HCT116 (cell line): ENCODE results near the gene SH3BP1. TPM values are rescaled to one million over a fixed set of nuclear protein-coding genes. Genes with fewer than 3 reads are reported as not detected.
A peak's percentile ranks its signal among the peaks of the same experiment; 100 is the strongest.

Experiments
- ATAC-seq: fragments of 200-7000 bp; cut with Tn5 transposase; 2 replicates; pipeline ENCODE4 v1.9.1; 2020; ENCODE audit warnings: mild to moderate bottlenecking, moderate library complexity
- BruUV-seq: library from RNA; stranded (reverse); fragments of 400-500 nt; replicated peaks from 2 replicates; lab custom pipeline; 2021; lab: Mats Ljungman, UMichigan
- CTCF ChIA-PET: fragments of 300-600 bp; sonication (Branson Sonifier 250); formaldehyde crosslinking; loops from one replicate; lab custom pipeline; 2021; ENCODE audit warnings: antibody characterized with exemption; lab: Charles Lee
- POLR2A ChIA-PET: fragments of 300-600, 350-600 bp; sonication (Branson Sonifier 250); formaldehyde crosslinking; loops from one replicate; lab custom pipeline; 2021; ENCODE audit warnings: antibody characterized with exemption; lab: Charles Lee
- RAD21 ChIA-PET, 2 experiments: fragments of 300-600 bp; sonication (Branson Sonifier 250); formaldehyde crosslinking; loops; one replicate each; lab custom pipeline; 2023; ENCODE audit warnings: low total read pairs in 2 of 2; ENCODE audit not compliant: uncharacterized antibody in 2 of 2, unreplicated experiment in 2 of 2, low non-redundant PET in 1 of 2; lab: Charles Lee
- DNase-seq: peaks from one replicate; pipeline ENCODE4 v3.0.0-alpha.2; 2010; ENCODE audit warnings: low read depth, low spot score
- H2AFZ ChIP-seq: fragments of 200-600 bp; shearing (Covaris generic), sonication (generic); 2 replicates; pipeline ENCODE4 v1.6.1; 2017; ENCODE audit warnings: low read depth, mixed run types, mixed read lengths, antibody characterized with exemption, low read length; ENCODE audit not compliant: poor library complexity, severe bottlenecking
- H3K27ac ChIP-seq: 2 replicates; pipeline ENCODE4 v1.5.1; 2012; ENCODE audit warnings: low read depth, low read length
- H3K27me3 ChIP-seq: fragments of 200-600 bp; sonication (generic); 2 replicates; pipeline ENCODE4 v1.6.1; 2016; ENCODE audit warnings: mixed run types, low read length, mixed read lengths; ENCODE audit not compliant: insufficient read depth
- H3K36me3 ChIP-seq, 2 experiments: fragments of 200-500 bp in 1 of 2; fragments of 200-600 bp in 1 of 2; sonication (Bioruptor generic) in 1 of 2; sonication (generic) in 1 of 2; 2 replicates each; pipeline versions ENCODE4 v1.5.1 to v1.6.1; 2014 to 2016; ENCODE audit warnings: low read length in 2 of 2, inconsistent platforms in 1 of 2, mixed read lengths in 1 of 2, mixed run types in 1 of 2; ENCODE audit not compliant: insufficient read depth in 2 of 2, control insufficient read depth in 1 of 2
- H3K4me1 ChIP-seq, 2 experiments: fragments of 200-600 bp in 1 of 2; sonication (generic) in 1 of 2; 2 replicates each; pipeline versions ENCODE4 v1.5.1 to v1.6.1; 2012 to 2017; ENCODE audit warnings: low read length in 2 of 2, inconsistent platforms in 1 of 2, mild to moderate bottlenecking in 1 of 2, mixed read lengths in 1 of 2, mixed run types in 1 of 2, moderate library complexity in 1 of 2; ENCODE audit not compliant: insufficient read depth in 2 of 2, control insufficient read depth in 1 of 2
- H3K4me2 ChIP-seq: fragments of 200-600 bp; sonication (generic); 2 replicates; pipeline ENCODE4 v1.6.1; 2017; ENCODE audit warnings: mixed run types, low read length, mixed read lengths
- H3K4me3 ChIP-seq, 2 experiments: fragments of 200-600 bp in 1 of 2; sonication (generic) in 1 of 2; replicated peaks in 1 of 2; 2 replicates each; pipeline ENCODE4 v1.5.1; 2011 to 2016; ENCODE audit warnings: low read length in 2 of 2, control low read depth in 1 of 2, low read depth in 1 of 2, mild to moderate bottlenecking in 1 of 2, mixed read lengths in 1 of 2, mixed run types in 1 of 2
- H3K79me2 ChIP-seq: fragments of 200-600 bp; sonication (generic); 2 replicates; pipeline ENCODE4 v1.6.1; 2017; ENCODE audit warnings: mild to moderate bottlenecking, mixed run types, low read length, moderate library complexity, mixed read lengths; ENCODE audit not compliant: insufficient read depth
- H3K9ac ChIP-seq: fragments of 200-600 bp; sonication (generic); 2 replicates; pipeline ENCODE4 v1.6.1; 2016; ENCODE audit warnings: low read length, mixed read lengths
- H3K9me2 ChIP-seq: fragments of 200-600 bp; sonication (generic), shearing (Covaris generic); 2 replicates; pipeline ENCODE4 v1.6.1; 2017; ENCODE audit warnings: mixed run types, mild to moderate bottlenecking, moderate library complexity; ENCODE audit not compliant: insufficient read depth
- H3K9me3 ChIP-seq, 2 experiments: fragments of 200-500 bp in 1 of 2; fragments of 200-600 bp in 1 of 2; sonication (Bioruptor generic) in 1 of 2; sonication (generic) in 1 of 2; 2 replicates each; pipeline ENCODE4 v1.6.1; 2014 to 2017; ENCODE audit warnings: low read length in 2 of 2, mixed read lengths in 2 of 2, inconsistent platforms in 1 of 2, low read depth in 1 of 2, mild to moderate bottlenecking in 1 of 2, mixed run types in 1 of 2, moderate library complexity in 1 of 2; ENCODE audit not compliant: control insufficient read depth in 1 of 2, insufficient read depth in 1 of 2
- H4K20me1 ChIP-seq: fragments of 200-600 bp; sonication (generic), shearing (Covaris generic); 2 replicates; pipeline ENCODE4 v1.6.1; 2017; ENCODE audit warnings: mixed run types, mild to moderate bottlenecking, moderate library complexity; ENCODE audit not compliant: insufficient read depth
- CBX3 ChIP-seq: IDR thresholded peaks from 2 replicates; pipeline ENCODE4 v1.6.1; 2012; ENCODE audit warnings: low read depth
- CEBPB ChIP-seq: IDR thresholded peaks from 2 replicates; pipeline ENCODE4 v1.6.1; 2012; ENCODE audit warnings: low read depth
- EGR1 ChIP-seq: IDR thresholded peaks from 2 replicates; pipeline ENCODE4 v1.6.1; 2012; ENCODE audit warnings: low read depth
- ELF1 ChIP-seq: IDR thresholded peaks from 2 replicates; pipeline ENCODE4 v1.6.1; 2012; ENCODE audit warnings: low read depth, borderline replicate concordance
- EZH2 ChIP-seq: fragments of 200-600 bp; sonication (generic); IDR thresholded peaks from 2 replicates; pipeline ENCODE4 v1.6.1; 2017; ENCODE audit warnings: antibody characterized with exemption, mixed run types
- EZH2phosphoT487 ChIP-seq: fragments of 200-600 bp; IDR thresholded peaks from 2 replicates; pipeline ENCODE4 v1.6.1; 2018; ENCODE audit warnings: antibody characterized with exemption, borderline replicate concordance
- FOSL1 ChIP-seq: IDR thresholded peaks from 2 replicates; pipeline ENCODE4 v1.6.1; 2012; ENCODE audit warnings: low read depth
- JUND ChIP-seq: IDR thresholded peaks from 2 replicates; pipeline ENCODE4 v1.6.1; 2012
- POLR2A ChIP-seq: IDR thresholded peaks from 2 replicates; pipeline ENCODE4 v1.7.0; 2011; ENCODE audit warnings: borderline replicate concordance; ENCODE audit not compliant: insufficient read depth, insufficient read length; ENCODE audit errors: extremely low read depth
- POLR2AphosphoS5 ChIP-seq: IDR thresholded peaks from 2 replicates; pipeline ENCODE4 v1.6.1; 2011; ENCODE audit warnings: mild to moderate bottlenecking, low read depth, low read length, moderate library complexity
- RAD21 ChIP-seq: IDR thresholded peaks from 2 replicates; pipeline ENCODE4 v1.6.1; 2012; ENCODE audit warnings: low read depth, mild to moderate bottlenecking
- SP1 ChIP-seq: IDR thresholded peaks from 2 replicates; pipeline ENCODE4 v1.6.1; 2012; ENCODE audit warnings: low read depth
- SRF ChIP-seq: IDR thresholded peaks from 2 replicates; pipeline ENCODE4 v1.6.1; 2012; ENCODE audit warnings: low read depth
- TCF7L2 ChIP-seq: IDR thresholded peaks from 2 replicates; pipeline ENCODE4 v1.7.0; 2011; ENCODE audit warnings: borderline replicate concordance, inconsistent platforms; ENCODE audit not compliant: insufficient read depth, insufficient read length; ENCODE audit errors: extremely low read depth
- YY1 ChIP-seq: IDR thresholded peaks from 2 replicates; pipeline ENCODE4 v1.6.1; 2011; ENCODE audit warnings: low read length, low read depth, moderate library complexity, mild to moderate bottlenecking; ENCODE audit not compliant: insufficient replicate concordance; ENCODE audit errors: extremely low read depth
- ZFX ChIP-seq: fragments of 450-650 bp; IDR thresholded peaks from 2 replicates; pipeline ENCODE4 v1.6.1; 2017
- ZNF274 ChIP-seq: fragments of 200-500 bp; sonication (Bioruptor generic); IDR thresholded peaks from 2 replicates; pipeline ENCODE4 v1.6.1; 2014; ENCODE audit warnings: mild to moderate bottlenecking, low read depth, low read length, inconsistent platforms
- intact Hi-C: fragments of 100-400 bp; cut with micrococcal nuclease; formaldehyde crosslinking; loops from 2 replicates; pipeline ENCODE4 v1.10.0; 2022
- total RNA-seq: library from RNA; stranded (reverse); gene quantifications from one replicate; pipeline ENCODE4 v1.2.1, GENCODE V29; 2021; ENCODE audit not compliant: unreplicated experiment
- TF ChIP-seq, protein P1 (sequence below): IDR thresholded peaks from 2 replicates; pipeline ENCODE4 v1.6.1; 2012; ENCODE audit warnings: low read depth
- TF ChIP-seq, protein P2 (sequence below), 3 experiments: fragments of 200-600 bp in 1 of 3; sonication (generic) in 1 of 3; IDR thresholded peaks in 2 of 3; conservative IDR thresholded peaks in 1 of 3; 2 replicates each; pipeline ENCODE4 v1.5.1; 2012 to 2017; ENCODE audit warnings: low read depth in 2 of 3, low read length in 2 of 3, antibody characterized with exemption in 1 of 3, borderline replicate concordance in 1 of 3, control low read depth in 1 of 3, mild to moderate bottlenecking in 1 of 3, mixed read lengths in 1 of 3, mixed run types in 1 of 3, moderate library complexity in 1 of 3; ENCODE audit not compliant: insufficient read depth in 1 of 3
- TF ChIP-seq, protein P3 (sequence below): IDR thresholded peaks from 2 replicates; pipeline ENCODE4 v1.6.1; 2012
- TF ChIP-seq, protein P4 (sequence below): IDR thresholded peaks from 2 replicates; pipeline ENCODE4 v1.6.1; 2012

Gene SH3BP1
- total RNA-seq, 1 experiment from 2014 or later, result 48.4 TPM

GRCh38 chr22:37658133-37659065 is 18.9 kb downstream of the SH3BP1 start, which contains the start of gene PDXP:
TSS of gene PDXP (plus strand) at chr22:37658723. CDS start at chr22:37658783, 60 bp downstream.
- intact Hi-C loops, result no loop called here
- Histone ChIP-seq H3K4me3 (peak within 1 kb of the TSS; percentile 86 to 93), H3K9me2 (no peaks in the 10 kb centered on the region), H3K4me1 (peaks cover 11 to 30% of the 10 kb centered on the region in 2 experiments; a peak in 3 of 4 replicates), H3K9ac (peak within 1 kb of the TSS; percentile 88), H3K9me3 (no peaks in the 10 kb centered on the region), H3K36me3 (peaks cover 5 to 12% of the 10 kb centered on the region in 2 experiments; a peak in 2 of 4 replicates), H3K79me2 (peaks cover 39% of the 10 kb centered on the region), H3K27ac (peak within 1 kb of the TSS; percentile 86), H4K20me1 (no peaks in the 10 kb centered on the region), H2AFZ (no peak within 1 kb of the TSS), H3K27me3 (no peaks in the 10 kb centered on the region), H3K4me2 (peak within 1 kb of the TSS; percentile 97)
- POLR2A ChIA-PET, result interaction anchor here (0.6 to 3.6 kb wide), 18 partner anchors 9 to 149 kb away, joined by 3 to 71 read pairs (median 5); partner anchors contain the start of genes GCAT, GGA1, LGALS1 and NOL12
- no TSS peak for BruUV-seq
- RAD21 ChIA-PET, result interaction anchor here (0.5 to 1.3 kb wide), 7 partner anchors 10 to 483 kb away, joined by 3 to 5 read pairs (median 3); partner anchors contain the start of gene LGALS1 (in 1 of the 2)
- DNase-seq (peak; percentile 100), ATAC-seq (peak; percentile 96)
- CTCF ChIA-PET, result interaction anchor here (0.7 to 2.4 kb wide), 11 partner anchors 15 to 122 kb away, joined by 3 to 38 read pairs (median 5); partner anchors contain the start of gene LGALS1
- TF ChIP-seq EZH2phosphoT487 (no peak), ZNF274 (no peak), JUND (no peak), EZH2 (no peak), CBX3 (no peak), POLR2A (peak; percentile 77), FOSL1 (no peak), CEBPB (no peak), RAD21 (no peak), POLR2AphosphoS5 (peak; percentile 65), TCF7L2 (peak; percentile 10), YY1 (no peak), ZFX (peak; percentile 79; the same call in 1 of the 2 replicates), SRF (no peak), ELF1 (no peak), EGR1 (no peak), SP1 (peak; percentile 97)
- TF ChIP-seq, protein P1, sequence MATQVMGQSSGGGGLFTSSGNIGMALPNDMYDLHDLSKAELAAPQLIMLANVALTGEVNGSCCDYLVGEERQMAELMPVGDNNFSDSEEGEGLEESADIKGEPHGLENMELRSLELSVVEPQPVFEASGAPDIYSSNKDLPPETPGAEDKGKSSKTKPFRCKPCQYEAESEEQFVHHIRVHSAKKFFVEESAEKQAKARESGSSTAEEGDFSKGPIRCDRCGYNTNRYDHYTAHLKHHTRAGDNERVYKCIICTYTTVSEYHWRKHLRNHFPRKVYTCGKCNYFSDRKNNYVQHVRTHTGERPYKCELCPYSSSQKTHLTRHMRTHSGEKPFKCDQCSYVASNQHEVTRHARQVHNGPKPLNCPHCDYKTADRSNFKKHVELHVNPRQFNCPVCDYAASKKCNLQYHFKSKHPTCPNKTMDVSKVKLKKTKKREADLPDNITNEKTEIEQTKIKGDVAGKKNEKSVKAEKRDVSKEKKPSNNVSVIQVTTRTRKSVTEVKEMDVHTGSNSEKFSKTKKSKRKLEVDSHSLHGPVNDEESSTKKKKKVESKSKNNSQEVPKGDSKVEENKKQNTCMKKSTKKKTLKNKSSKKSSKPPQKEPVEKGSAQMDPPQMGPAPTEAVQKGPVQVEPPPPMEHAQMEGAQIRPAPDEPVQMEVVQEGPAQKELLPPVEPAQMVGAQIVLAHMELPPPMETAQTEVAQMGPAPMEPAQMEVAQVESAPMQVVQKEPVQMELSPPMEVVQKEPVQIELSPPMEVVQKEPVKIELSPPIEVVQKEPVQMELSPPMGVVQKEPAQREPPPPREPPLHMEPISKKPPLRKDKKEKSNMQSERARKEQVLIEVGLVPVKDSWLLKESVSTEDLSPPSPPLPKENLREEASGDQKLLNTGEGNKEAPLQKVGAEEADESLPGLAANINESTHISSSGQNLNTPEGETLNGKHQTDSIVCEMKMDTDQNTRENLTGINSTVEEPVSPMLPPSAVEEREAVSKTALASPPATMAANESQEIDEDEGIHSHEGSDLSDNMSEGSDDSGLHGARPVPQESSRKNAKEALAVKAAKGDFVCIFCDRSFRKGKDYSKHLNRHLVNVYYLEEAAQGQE, result no peak
- TF ChIP-seq, protein P2, sequence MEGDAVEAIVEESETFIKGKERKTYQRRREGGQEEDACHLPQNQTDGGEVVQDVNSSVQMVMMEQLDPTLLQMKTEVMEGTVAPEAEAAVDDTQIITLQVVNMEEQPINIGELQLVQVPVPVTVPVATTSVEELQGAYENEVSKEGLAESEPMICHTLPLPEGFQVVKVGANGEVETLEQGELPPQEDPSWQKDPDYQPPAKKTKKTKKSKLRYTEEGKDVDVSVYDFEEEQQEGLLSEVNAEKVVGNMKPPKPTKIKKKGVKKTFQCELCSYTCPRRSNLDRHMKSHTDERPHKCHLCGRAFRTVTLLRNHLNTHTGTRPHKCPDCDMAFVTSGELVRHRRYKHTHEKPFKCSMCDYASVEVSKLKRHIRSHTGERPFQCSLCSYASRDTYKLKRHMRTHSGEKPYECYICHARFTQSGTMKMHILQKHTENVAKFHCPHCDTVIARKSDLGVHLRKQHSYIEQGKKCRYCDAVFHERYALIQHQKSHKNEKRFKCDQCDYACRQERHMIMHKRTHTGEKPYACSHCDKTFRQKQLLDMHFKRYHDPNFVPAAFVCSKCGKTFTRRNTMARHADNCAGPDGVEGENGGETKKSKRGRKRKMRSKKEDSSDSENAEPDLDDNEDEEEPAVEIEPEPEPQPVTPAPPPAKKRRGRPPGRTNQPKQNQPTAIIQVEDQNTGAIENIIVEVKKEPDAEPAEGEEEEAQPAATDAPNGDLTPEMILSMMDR (IDR thresholded peaks at IDR 0.05 in 2 of 3, conservative IDR thresholded peaks at IDR 0.05 in 1 of 3; ENCODE audit: borderline replicate concordance in 1 of 3, insufficient read depth in 1 of 3, low read depth in 2 of 3, low read length in 2 of 3), result no peak
- TF ChIP-seq, protein P3, sequence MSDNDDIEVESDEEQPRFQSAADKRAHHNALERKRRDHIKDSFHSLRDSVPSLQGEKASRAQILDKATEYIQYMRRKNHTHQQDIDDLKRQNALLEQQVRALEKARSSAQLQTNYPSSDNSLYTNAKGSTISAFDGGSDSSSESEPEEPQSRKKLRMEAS, result peak; percentile 90
- TF ChIP-seq, protein P4, sequence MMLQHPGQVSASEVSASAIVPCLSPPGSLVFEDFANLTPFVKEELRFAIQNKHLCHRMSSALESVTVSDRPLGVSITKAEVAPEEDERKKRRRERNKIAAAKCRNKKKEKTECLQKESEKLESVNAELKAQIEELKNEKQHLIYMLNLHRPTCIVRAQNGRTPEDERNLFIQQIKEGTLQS, result no peak
